ENCODE results near the gene MCHR1. TPM values are rescaled to one million over a fixed set of nuclear protein-coding genes. Genes with fewer than 3 reads are reported as not detected.

Gene MCHR1
- total and polyA plus RNA-seq, 9 of the 15 experiments (the other 6 are each of a cell fraction or from before 2014, with no cell fraction given): 0.03 to 0.50 TPM; not detected in 7

DNA sequence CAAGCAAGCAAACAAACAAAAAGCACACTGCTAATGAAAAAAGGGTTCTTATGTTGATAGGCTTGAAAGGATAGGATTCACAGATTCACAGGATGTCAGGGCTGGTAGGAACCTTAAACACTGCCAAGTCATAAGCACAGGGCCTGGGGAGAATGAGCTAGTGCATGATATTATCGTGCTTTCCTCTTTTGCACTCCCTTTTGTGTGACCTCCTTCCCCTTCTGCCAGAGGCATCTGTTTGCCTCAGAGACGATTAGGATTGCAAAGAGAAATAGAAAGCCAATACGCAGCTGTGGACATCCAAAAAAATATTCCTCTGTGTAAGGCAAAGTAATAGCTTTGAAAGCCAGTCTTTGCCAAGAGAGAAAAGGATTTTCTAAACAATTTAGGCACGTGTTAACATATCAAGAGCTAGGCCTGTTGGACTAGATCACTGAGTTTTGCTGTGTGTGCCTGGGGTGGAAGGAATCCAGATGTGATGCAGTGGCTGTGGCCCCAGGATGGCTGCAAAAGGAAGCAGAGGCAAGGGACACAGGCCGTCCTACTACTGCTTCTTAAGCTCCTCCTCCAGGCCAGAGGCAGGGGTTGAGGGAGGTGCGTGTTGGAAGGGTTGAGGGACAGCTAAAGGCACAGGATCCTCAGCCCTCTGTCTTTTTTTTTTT is 30.6 kb downstream of the MCHR1 start:
- ChIA-PET POLR2A (interaction anchor here (0.7 to 0.9 kb wide), 2 partner anchors 10 kb away, joined by 3 read pairs; no protein-coding TSS in a partner anchor), CTCF (ENCODE audit: low intra/inter-chr PET ratio) (no interaction called here)
- peaks cover 12 to 17% of the 10 kb centered on the region in 2 experiments; a peak in 4 of 5 replicates for H3K4me1 ChIP-seq (replicated peaks in 1 of 2; ENCODE audit: control insufficient read depth in 2 of 2, insufficient read depth in 2 of 2, low read length in 2 of 2)
- ATAC-seq (peak; percentile 78), FAIRE-seq (peak; percentile 90), DNase-seq (ENCODE audit: extremely low read depth in 1 of 4, low spot score in 3 of 4) (peak in 2 of 4 experiments; percentile 58 to 65)
- no TSS peak for BruUV-seq (replicated peaks)
- H3K9ac ChIP-seq (ENCODE audit: insufficient read depth in 1 of 2, low read depth in 2 of 2, low read length in 2 of 2): 0 out of 4 replicates have a peak overlapping the region, but pooled peaks of 1 of the 2 experiments have one; percentile 81
- WGBS (ENCODE audit: insufficient coverage, low coverage, missing lambda C conversion rate): 0% methylated on average over 3 of the region's 6 CpGs
- H3K4me2 ChIP-seq (ENCODE audit: insufficient read depth, low read length): peak overlapping the region; percentile 21; the same call in 1 of the 2 replicates
- in situ Hi-C loops (cut with MboI): no loop called here
- H3K36me3 ChIP-seq (ENCODE audit: control insufficient read depth, insufficient read depth, low read length): no peaks in the 10 kb centered on the region
- H3K27me3 ChIP-seq (ENCODE audit: control insufficient read depth in 2 of 2, insufficient read depth in 2 of 2, low read length in 2 of 2): peaks cover 0 to 9% of the 10 kb centered on the region in 2 experiments; a peak in 3 of 5 replicates
- peak overlapping the region; percentile 75; the same call in 2 of the 3 replicates for H3K27ac ChIP-seq (ENCODE audit: extremely low read depth, low read depth, low read length)
- H3K9me3 ChIP-seq (replicated peaks; ENCODE audit: control insufficient read depth, insufficient read depth, low read depth, low read length): peaks cover 2% of the 10 kb centered on the region; the same call in 1 of the 2 replicates
- H3K79me2 ChIP-seq (ENCODE audit: control insufficient read depth, insufficient read depth, low read length): no peaks in the 10 kb centered on the region
- no peaks in the 10 kb centered on the region for H3K9me1 ChIP-seq (ENCODE audit: control insufficient read depth, insufficient read depth, low read length)
- intact Hi-C loops (cut with micrococcal nuclease): no loop called here
- H3K4me3 ChIP-seq: no peak overlapping the region
- H2AFZ ChIP-seq (ENCODE audit: low read depth, low read length): 0 out of 2 replicates have a peak overlapping the region, but pooled peaks have one; percentile 30
- H4K20me1 ChIP-seq (replicated peaks; ENCODE audit: control insufficient read depth, insufficient read depth, low read length): no peaks in the 10 kb centered on the region
- TF ChIP-seq, protein P1, sequence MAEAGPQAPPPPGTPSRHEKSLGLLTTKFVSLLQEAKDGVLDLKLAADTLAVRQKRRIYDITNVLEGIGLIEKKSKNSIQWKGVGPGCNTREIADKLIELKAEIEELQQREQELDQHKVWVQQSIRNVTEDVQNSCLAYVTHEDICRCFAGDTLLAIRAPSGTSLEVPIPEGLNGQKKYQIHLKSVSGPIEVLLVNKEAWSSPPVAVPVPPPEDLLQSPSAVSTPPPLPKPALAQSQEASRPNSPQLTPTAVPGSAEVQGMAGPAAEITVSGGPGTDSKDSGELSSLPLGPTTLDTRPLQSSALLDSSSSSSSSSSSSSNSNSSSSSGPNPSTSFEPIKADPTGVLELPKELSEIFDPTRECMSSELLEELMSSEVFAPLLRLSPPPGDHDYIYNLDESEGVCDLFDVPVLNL (CRISPR knock-in tag; IDR thresholded peaks at IDR 0.05; ENCODE audit: low read depth): no peak
- 0 out of 2 replicates have a peak, but pooled peaks have one; percentile 5 for TF ChIP-seq KLF16 (IDR thresholded peaks at IDR 0.05)
- peak; percentile 65 for TF ChIP-seq NFE2 (IDR thresholded peaks at IDR 0.05; ENCODE audit: low read depth)
- TF ChIP-seq, protein P2, sequence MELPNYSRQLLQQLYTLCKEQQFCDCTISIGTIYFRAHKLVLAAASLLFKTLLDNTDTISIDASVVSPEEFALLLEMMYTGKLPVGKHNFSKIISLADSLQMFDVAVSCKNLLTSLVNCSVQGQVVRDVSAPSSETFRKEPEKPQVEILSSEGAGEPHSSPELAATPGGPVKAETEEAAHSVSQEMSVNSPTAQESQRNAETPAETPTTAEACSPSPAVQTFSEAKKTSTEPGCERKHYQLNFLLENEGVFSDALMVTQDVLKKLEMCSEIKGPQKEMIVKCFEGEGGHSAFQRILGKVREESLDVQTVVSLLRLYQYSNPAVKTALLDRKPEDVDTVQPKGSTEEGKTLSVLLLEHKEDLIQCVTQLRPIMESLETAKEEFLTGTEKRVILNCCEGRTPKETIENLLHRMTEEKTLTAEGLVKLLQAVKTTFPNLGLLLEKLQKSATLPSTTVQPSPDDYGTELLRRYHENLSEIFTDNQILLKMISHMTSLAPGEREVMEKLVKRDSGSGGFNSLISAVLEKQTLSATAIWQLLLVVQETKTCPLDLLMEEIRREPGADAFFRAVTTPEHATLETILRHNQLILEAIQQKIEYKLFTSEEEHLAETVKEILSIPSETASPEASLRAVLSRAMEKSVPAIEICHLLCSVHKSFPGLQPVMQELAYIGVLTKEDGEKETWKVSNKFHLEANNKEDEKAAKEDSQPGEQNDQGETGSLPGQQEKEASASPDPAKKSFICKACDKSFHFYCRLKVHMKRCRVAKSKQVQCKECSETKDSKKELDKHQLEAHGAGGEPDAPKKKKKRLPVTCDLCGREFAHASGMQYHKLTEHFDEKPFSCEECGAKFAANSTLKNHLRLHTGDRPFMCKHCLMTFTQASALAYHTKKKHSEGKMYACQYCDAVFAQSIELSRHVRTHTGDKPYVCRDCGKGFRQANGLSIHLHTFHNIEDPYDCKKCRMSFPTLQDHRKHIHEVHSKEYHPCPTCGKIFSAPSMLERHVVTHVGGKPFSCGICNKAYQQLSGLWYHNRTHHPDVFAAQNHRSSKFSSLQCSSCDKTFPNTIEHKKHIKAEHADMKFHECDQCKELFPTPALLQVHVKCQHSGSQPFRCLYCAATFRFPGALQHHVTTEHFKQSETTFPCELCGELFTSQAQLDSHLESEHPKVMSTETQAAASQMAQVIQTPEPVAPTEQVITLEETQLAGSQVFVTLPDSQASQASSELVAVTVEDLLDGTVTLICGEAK (IDR thresholded peaks at IDR 0.05): peak; percentile 36; the same call in 1 of the 2 replicates
- TF ChIP-seq, protein P2 (CRISPR knock-in tag; IDR thresholded peaks at IDR 0.05): no peak
- TF ChIP-seq, protein P3, sequence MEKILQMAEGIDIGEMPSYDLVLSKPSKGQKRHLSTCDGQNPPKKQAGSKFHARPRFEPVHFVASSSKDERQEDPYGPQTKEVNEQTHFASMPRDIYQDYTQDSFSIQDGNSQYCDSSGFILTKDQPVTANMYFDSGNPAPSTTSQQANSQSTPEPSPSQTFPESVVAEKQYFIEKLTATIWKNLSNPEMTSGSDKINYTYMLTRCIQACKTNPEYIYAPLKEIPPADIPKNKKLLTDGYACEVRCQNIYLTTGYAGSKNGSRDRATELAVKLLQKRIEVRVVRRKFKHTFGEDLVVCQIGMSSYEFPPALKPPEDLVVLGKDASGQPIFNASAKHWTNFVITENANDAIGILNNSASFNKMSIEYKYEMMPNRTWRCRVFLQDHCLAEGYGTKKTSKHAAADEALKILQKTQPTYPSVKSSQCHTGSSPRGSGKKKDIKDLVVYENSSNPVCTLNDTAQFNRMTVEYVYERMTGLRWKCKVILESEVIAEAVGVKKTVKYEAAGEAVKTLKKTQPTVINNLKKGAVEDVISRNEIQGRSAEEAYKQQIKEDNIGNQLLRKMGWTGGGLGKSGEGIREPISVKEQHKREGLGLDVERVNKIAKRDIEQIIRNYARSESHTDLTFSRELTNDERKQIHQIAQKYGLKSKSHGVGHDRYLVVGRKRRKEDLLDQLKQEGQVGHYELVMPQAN (IDR thresholded peaks at IDR 0.05; ENCODE audit: borderline replicate concordance): no peak
- TF ChIP-seq SMARCA4 (IDR thresholded peaks at IDR 0.05): peak; percentile 81

Measured in K562 (cell line).